Loucy (cell line): ENCODE results near the gene CAPSL.
A peak's percentile ranks its signal among the peaks of the same experiment; 100 is the strongest.

ENCODE experiments used
- H2AFZ ChIP-seq: fragments of 200-600 bp; sonication (generic); 2 replicates; pipeline ENCODE4 v1.6.0; 2016; ENCODE audit warnings: antibody characterized with exemption, mild to moderate bottlenecking, low read length, moderate library complexity
- H3F3A ChIP-seq: fragments of 200-600 bp; 2 replicates; pipeline ENCODE4 v1.6.0; 2016; ENCODE audit warnings: antibody characterized with exemption, low read depth, mild to moderate bottlenecking
- H3K27me3 ChIP-seq: fragments of 200-600 bp; sonication (generic); 2 replicates; pipeline ENCODE4 v1.6.1; 2014; ENCODE audit warnings: low read length, mild to moderate bottlenecking; ENCODE audit not compliant: insufficient read depth, poor library complexity, severe bottlenecking
- H3K36me3 ChIP-seq: fragments of 200-600 bp; sonication (generic); 2 replicates; pipeline ENCODE4 v1.6.1; 2016; ENCODE audit warnings: low read length; ENCODE audit not compliant: insufficient read depth
- H3K4me1 ChIP-seq: fragments of 200-600 bp; sonication (generic); 2 replicates; pipeline ENCODE4 v1.5.1; 2014; ENCODE audit warnings: low read length, mild to moderate bottlenecking; ENCODE audit not compliant: insufficient read depth, poor library complexity, severe bottlenecking
- H3K4me2 ChIP-seq: fragments of 200-600 bp; sonication (generic); 2 replicates; pipeline ENCODE4 v1.6.0; 2014; ENCODE audit warnings: antibody characterized with exemption, low read length, low read depth, mild to moderate bottlenecking; ENCODE audit not compliant: poor library complexity, severe bottlenecking
- H3K4me3 ChIP-seq: fragments of 200-600 bp; sonication (generic); 2 replicates; pipeline ENCODE4 v1.5.1; 2014; ENCODE audit warnings: low read length, mild to moderate bottlenecking, mixed read lengths; ENCODE audit not compliant: poor library complexity, severe bottlenecking
- H3K79me2 ChIP-seq: fragments of 200-600 bp; sonication (generic); 2 replicates; pipeline ENCODE4 v1.6.1; 2014; ENCODE audit warnings: low read length; ENCODE audit not compliant: insufficient read depth
- H3K9ac ChIP-seq: fragments of 200-600 bp; sonication (generic); 2 replicates; pipeline ENCODE4 v1.6.0; 2014; ENCODE audit warnings: mild to moderate bottlenecking, low read depth, low read length, moderate library complexity; ENCODE audit not compliant: poor library complexity, severe bottlenecking
- H3K9me2 ChIP-seq: fragments of 200-600 bp; sonication (generic); replicated peaks from 2 replicates; pipeline ENCODE4 v1.6.1; 2016; ENCODE audit warnings: low read depth, low read length, mixed read lengths
- H3K9me3 ChIP-seq: fragments of 200-600 bp; sonication (generic); 2 replicates; pipeline ENCODE4 v1.6.1; 2014; ENCODE audit warnings: mild to moderate bottlenecking, antibody characterized with exemption, low read length, low read depth; ENCODE audit not compliant: insufficient read depth
- H4K20me1 ChIP-seq: fragments of 200-600 bp; sonication (generic); 2 replicates; pipeline ENCODE4 v1.6.0; 2014; ENCODE audit warnings: antibody characterized with exemption, low read length, mild to moderate bottlenecking; ENCODE audit not compliant: insufficient read depth, poor library complexity, severe bottlenecking
- CTCF ChIP-seq: fragments of 200-600 bp; sonication (generic); conservative IDR thresholded peaks from 2 replicates; pipeline ENCODE4 v1.5.1; 2014; ENCODE audit warnings: mild to moderate bottlenecking, antibody characterized with exemption, low read length
- EZH2phosphoT487 ChIP-seq: fragments of 200-600 bp; IDR thresholded peaks from 2 replicates; pipeline ENCODE4 v1.6.1; 2018; ENCODE audit warnings: antibody characterized with exemption, mild to moderate bottlenecking, moderate library complexity, borderline replicate concordance

Gene CAPSL

GRCh38 chr5:35908814-35909213 is 29.6 kb downstream of the CAPSL start:
- no peaks in the 10 kb centered on the region for H4K20me1 ChIP-seq
- H3K4me2 ChIP-seq, result peak overlapping the region; percentile 76
- no peak for TF ChIP-seq CTCF
- no peak for TF ChIP-seq EZH2phosphoT487
- peaks cover 30% of the 10 kb centered on the region for H3K4me1 ChIP-seq
- no peaks in the 10 kb centered on the region for H3K36me3 ChIP-seq
- peak overlapping the region; percentile 64 for H3K9ac ChIP-seq
- H3K27me3 ChIP-seq, result no peaks in the 10 kb centered on the region
- H3K9me2 ChIP-seq, result no peaks in the 10 kb centered on the region
- H2AFZ ChIP-seq, result no peak overlapping the region
- peak overlapping the region; percentile 56 for H3K4me3 ChIP-seq
- H3K9me3 ChIP-seq, result peaks cover 5% of the 10 kb centered on the region; the same call in 1 of the 2 replicates
- no peaks in the 10 kb centered on the region for H3K79me2 ChIP-seq
- peaks cover 9% of the 10 kb centered on the region for H3F3A ChIP-seq

GRCh38 chr5:35908228-35908627 is 30.2 kb downstream of the CAPSL start:
- Histone ChIP-seq H2AFZ (no peak overlapping the region), H4K20me1 (no peaks in the 10 kb centered on the region), H3K27me3 (no peaks in the 10 kb centered on the region), H3K4me3 (peak overlapping the region; percentile 56), H3K4me1 (peaks cover 30% of the 10 kb centered on the region), H3K9ac (peak overlapping the region; percentile 64), H3K9me3 (peaks cover 5% of the 10 kb centered on the region; the same call in 1 of the 2 replicates), H3K79me2 (no peaks in the 10 kb centered on the region), H3K9me2 (no peaks in the 10 kb centered on the region), H3K36me3 (no peaks in the 10 kb centered on the region), H3K4me2 (peak overlapping the region; percentile 76), H3F3A (peaks cover 9% of the 10 kb centered on the region)
- peak; percentile 61; the same call in 1 of the 2 replicates for TF ChIP-seq EZH2phosphoT487
- no peak for TF ChIP-seq CTCF

- no peak overlapping the region for H2AFZ ChIP-seq
- no peaks in the 10 kb centered on the region for H4K20me1 ChIP-seq
- H3K79me2 ChIP-seq, result no peaks in the 10 kb centered on the region
- H3F3A ChIP-seq, result peaks cover 9% of the 10 kb centered on the region
- peaks cover 55% of the 10 kb centered on the region for H3K4me1 ChIP-seq
- H3K9me2 ChIP-seq, result no peaks in the 10 kb centered on the region
- H3K36me3 ChIP-seq, result no peaks in the 10 kb centered on the region
- H3K4me3 ChIP-seq, result no peak overlapping the region
- H3K27me3 ChIP-seq, result no peaks in the 10 kb centered on the region
- no peaks in the 10 kb centered on the region; the same call in 1 of the 2 replicates for H3K9me3 ChIP-seq
- no peak overlapping the region for H3K4me2 ChIP-seq
- H3K9ac ChIP-seq, result no peak overlapping the region
- TF ChIP-seq EZH2phosphoT487 (no peak), CTCF (no peak)
Measured at GRCh38 chr5:35904443-35905132, 33.8 kb downstream of the CAPSL start.
